ENCODE results near the gene GRK5. TPM values are rescaled to one million over a fixed set of nuclear protein-coding genes. Genes with fewer than 3 reads are reported as not detected.

The GRK5 gene
- total RNA-seq, 1 experiment from 2014 or later = 29.0 TPM

DNA sequence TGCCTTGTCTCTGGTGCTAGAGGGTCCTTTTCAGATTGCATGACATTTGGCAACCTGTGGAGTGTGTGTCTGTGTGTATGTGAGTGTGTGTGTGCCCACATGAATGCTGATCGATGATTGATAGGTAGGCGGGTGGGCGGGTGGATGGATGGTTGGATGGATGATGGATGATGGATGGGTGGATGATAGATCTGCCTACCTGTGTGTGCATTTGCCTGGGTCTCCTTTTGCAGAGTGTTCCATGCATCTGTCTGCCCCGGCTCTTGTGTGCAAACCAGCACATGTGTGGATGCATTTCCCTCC, 235.3 kb downstream of the GRK5 start:
- no peak overlapping the region for H3K4me3 ChIP-seq (ENCODE audit: low read depth in 2 of 2, low read length in 2 of 2)
- in situ Hi-C loops (cut with HindIII; ENCODE audit: low pct_unique_long_range_greater_than_20kb, low sequenced_read_pairs) (no loop called here), intact Hi-C loops (cut with micrococcal nuclease; ENCODE audit: unreplicated experiment) (no loop called here)
- H3K9me3 ChIP-seq (ENCODE audit: control insufficient read depth, insufficient read depth, low read depth, low read length) = no peaks in the 10 kb centered on the region
- no peaks in the 10 kb centered on the region for H3K4me1 ChIP-seq (ENCODE audit: control insufficient read depth, insufficient read depth, low read length)
- H3K27ac ChIP-seq (ENCODE audit: low read length) = no peak overlapping the region
- no peak for ATAC-seq
- H3K36me3 ChIP-seq (ENCODE audit: control insufficient read depth, insufficient read depth, low read length) = no peaks in the 10 kb centered on the region
- CTCF ChIA-PET = interaction anchor here (0.6 to 1.0 kb wide), 2 partner anchors 243 to 332 kb away, joined by 3 to 4 read pairs; no protein-coding TSS in a partner anchor
- no peaks in the 10 kb centered on the region for H3K27me3 ChIP-seq (ENCODE audit: control insufficient read depth, insufficient read depth, low read length)
- no TSS peak for BruUV-seq (replicated peaks)
- POLR2A ChIA-PET = no interaction called here
- TF ChIP-seq POLR2AphosphoS5 (IDR thresholded peaks at IDR 0.05; ENCODE audit: low read depth, low read length) (no peak), CTCF (IDR thresholded peaks at IDR 0.05) (no peak), SIN3A (IDR thresholded peaks at IDR 0.05; ENCODE audit: borderline replicate concordance, insufficient read depth, low read depth, low read length) (no peak), TCF7L2 (IDR thresholded peaks at IDR 0.05; ENCODE audit: low read depth, low read length) (no peak)
- TF ChIP-seq, protein P1, sequence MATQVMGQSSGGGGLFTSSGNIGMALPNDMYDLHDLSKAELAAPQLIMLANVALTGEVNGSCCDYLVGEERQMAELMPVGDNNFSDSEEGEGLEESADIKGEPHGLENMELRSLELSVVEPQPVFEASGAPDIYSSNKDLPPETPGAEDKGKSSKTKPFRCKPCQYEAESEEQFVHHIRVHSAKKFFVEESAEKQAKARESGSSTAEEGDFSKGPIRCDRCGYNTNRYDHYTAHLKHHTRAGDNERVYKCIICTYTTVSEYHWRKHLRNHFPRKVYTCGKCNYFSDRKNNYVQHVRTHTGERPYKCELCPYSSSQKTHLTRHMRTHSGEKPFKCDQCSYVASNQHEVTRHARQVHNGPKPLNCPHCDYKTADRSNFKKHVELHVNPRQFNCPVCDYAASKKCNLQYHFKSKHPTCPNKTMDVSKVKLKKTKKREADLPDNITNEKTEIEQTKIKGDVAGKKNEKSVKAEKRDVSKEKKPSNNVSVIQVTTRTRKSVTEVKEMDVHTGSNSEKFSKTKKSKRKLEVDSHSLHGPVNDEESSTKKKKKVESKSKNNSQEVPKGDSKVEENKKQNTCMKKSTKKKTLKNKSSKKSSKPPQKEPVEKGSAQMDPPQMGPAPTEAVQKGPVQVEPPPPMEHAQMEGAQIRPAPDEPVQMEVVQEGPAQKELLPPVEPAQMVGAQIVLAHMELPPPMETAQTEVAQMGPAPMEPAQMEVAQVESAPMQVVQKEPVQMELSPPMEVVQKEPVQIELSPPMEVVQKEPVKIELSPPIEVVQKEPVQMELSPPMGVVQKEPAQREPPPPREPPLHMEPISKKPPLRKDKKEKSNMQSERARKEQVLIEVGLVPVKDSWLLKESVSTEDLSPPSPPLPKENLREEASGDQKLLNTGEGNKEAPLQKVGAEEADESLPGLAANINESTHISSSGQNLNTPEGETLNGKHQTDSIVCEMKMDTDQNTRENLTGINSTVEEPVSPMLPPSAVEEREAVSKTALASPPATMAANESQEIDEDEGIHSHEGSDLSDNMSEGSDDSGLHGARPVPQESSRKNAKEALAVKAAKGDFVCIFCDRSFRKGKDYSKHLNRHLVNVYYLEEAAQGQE (IDR thresholded peaks at IDR 0.05; ENCODE audit: insufficient read depth in 1 of 2, low read depth in 2 of 2, low read length in 1 of 2) = no peak
- DNase-seq (ENCODE audit: low read depth, low spot score) = no peak

- intact Hi-C loops (cut with micrococcal nuclease; ENCODE audit: unreplicated experiment) (no loop called here), in situ Hi-C loops (cut with HindIII; ENCODE audit: low pct_unique_long_range_greater_than_20kb, low sequenced_read_pairs) (no loop called here)
- Histone ChIP-seq H3K27ac (ENCODE audit: low read length) (no peak overlapping the region), H3K4me3 (ENCODE audit: low read depth in 2 of 2, low read length in 2 of 2) (no peak overlapping the region), H3K36me3 (ENCODE audit: control insufficient read depth, insufficient read depth, low read length) (no peaks in the 10 kb centered on the region), H3K4me1 (ENCODE audit: control insufficient read depth, insufficient read depth, low read length) (no peaks in the 10 kb centered on the region), H3K9me3 (ENCODE audit: control insufficient read depth, insufficient read depth, low read depth, low read length) (no peaks in the 10 kb centered on the region), H3K27me3 (ENCODE audit: control insufficient read depth, insufficient read depth, low read length) (no peaks in the 10 kb centered on the region)
- ChIA-PET POLR2A (no interaction called here), CTCF (interaction anchor here (1.0 kb wide), 1 partner anchor 244 kb away, joined by 3 read pairs; no protein-coding TSS in a partner anchor)
- no peak for ATAC-seq
- TF ChIP-seq SIN3A (IDR thresholded peaks at IDR 0.05; ENCODE audit: borderline replicate concordance, insufficient read depth, low read depth, low read length) (no peak), POLR2AphosphoS5 (IDR thresholded peaks at IDR 0.05; ENCODE audit: low read depth, low read length) (no peak), TCF7L2 (IDR thresholded peaks at IDR 0.05; ENCODE audit: low read depth, low read length) (no peak)
- TF ChIP-seq, protein P1 (IDR thresholded peaks at IDR 0.05; ENCODE audit: insufficient read depth in 1 of 2, low read depth in 2 of 2, low read length in 1 of 2) = no peak
- no TSS peak for BruUV-seq (replicated peaks)
- no peak for DNase-seq (ENCODE audit: low read depth, low spot score)
Observed at GRCh38 chr10:119443441-119443840, 236.1 kb downstream of the GRK5 start.

All from Panc1 (cell line).